ACHN (cell line): ENCODE results near the gene SCPEP1.
"Not testable (repeated sequence)": the region's sequence is repeated elsewhere in the genome, so short reads cannot be mapped to it uniquely, and the experiment has no call there.

ENCODE experiments used
- DNase-seq: peaks from one replicate; pipeline ENCODE4 v3.0.0-alpha.2; 2015
- in situ Hi-C: cut with HindIII; loops from 2 replicates; pipeline ENCODE4 v1.10.0; 2017; ENCODE audit warnings: low sequenced_read_pairs, low pct_ligation_motif_present, low pct_unique_long_range_greater_than_20kb

SCPEP1 gene

DNA sequence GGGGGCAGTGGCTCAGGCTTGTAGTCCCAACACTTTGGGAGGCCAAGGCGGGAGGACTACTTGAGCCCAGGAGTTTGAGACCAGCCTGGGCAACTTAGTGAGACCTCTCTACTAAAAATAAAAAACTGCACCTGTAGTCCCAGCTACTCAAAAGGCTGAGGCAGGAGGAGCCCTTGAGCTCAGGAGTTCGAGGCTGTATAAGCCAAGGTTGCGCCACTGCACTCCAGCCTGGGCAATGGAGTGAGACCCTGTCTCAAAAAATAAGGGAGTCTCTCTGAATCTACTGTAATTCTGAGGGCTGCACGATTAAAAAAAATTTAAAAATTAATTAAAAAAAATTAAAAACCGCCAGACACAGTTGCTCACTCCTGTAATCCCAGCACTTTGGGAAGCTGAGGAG is 20.9 kb upstream of the SCPEP1 start:
- in situ Hi-C loops: no loop called here
- no peak for DNase-seq

DNA sequence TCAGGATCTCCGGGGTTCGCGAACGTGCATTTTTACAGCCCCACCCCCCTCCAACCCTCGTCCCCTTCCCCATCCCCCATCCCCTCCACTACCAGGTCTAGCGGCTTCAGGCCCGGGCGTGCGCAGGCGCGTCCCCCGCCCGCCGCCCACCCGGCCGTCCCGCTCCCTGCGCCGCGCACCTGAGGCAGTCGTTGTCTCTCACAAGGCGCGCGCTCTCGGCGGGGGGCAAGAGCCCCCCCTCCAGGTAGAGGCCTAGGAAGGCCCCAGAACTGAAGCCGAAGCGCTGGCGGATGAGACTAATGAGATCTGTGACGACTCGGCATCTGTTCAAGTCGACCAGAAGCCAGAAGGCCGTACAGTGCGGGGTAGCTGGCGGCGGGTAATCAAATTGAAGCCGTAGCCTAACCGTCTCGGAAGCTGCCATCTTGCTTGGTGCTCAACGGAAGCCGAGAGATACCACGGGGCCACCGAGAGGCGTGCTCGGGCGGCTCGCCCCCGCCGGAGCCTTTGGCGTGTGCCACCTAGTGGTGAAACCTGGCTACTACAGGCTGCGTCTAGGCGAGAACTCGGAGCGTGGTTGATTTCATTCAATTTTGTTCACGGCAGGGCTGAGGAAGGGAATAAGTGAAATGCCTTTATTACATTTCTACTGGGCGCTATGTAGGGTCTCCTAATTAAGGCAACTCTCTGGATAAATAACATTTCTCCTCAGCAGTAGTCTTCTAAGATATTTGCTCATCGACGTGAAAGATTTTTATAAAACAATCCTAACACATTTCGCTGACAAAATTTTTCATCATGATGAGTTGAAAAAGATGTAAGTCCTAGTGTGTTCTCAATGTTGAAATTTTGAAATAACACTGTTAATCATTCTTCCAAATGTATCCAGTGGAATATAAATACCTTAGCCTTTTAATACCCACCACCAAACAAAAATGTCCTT is 17.1 kb upstream of the SCPEP1 start, which contains the start of gene COIL:
COIL (minus strand) TSS at position 455 of the 943 bp plus-strand sequence; CDS start at position 424, 31 bp downstream.
- DNase-seq: peak; percentile 93
- in situ Hi-C loops: no loop called here

DNA sequence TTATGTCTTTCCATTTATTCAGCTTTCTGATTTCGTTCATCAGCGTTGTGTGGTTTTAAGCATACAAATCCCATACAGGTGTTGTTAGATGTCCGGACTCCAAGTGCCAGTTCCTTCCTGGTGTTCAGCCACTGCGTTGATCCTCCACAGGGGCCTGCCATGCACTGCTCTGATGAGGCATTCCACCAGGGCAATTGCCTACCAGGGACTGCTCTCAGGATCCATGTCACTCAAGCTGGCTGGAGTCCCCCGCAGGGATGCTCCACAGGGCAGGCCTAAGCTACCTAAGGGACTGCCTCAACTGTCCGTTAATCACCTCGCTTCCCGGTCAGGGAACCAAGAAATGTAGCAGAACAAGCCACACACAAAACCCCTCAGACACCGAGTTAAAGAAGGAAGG is 12.7 kb upstream of the SCPEP1 start:
- in situ Hi-C loops: not testable (repeated sequence)

DNA sequence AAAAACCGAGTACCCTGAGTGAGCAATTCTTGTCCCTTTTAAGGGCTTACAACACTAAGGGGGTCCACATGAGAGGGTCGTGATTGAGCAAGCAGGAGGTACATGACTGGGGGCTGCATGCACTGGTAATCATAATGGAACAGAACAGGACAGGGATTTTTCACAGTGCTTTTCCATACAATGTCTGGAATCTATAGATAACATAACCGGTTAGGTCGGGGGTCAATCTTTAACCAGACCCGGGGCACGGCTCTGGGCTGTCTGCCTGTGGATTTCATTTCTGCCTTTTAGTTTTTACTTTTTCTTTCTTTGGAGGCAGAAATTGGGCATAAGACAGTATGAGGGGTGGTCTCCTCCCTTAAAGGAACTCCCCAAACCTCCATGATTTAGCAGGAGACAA is 12.2 kb upstream of the SCPEP1 start:
- in situ Hi-C loops, DNase-seq: not testable (repeated sequence)

More for the DNA sequence above, 12.7 kb upstream of the SCPEP1 start:
- DNase-seq: not testable (repeated sequence)

DNA sequence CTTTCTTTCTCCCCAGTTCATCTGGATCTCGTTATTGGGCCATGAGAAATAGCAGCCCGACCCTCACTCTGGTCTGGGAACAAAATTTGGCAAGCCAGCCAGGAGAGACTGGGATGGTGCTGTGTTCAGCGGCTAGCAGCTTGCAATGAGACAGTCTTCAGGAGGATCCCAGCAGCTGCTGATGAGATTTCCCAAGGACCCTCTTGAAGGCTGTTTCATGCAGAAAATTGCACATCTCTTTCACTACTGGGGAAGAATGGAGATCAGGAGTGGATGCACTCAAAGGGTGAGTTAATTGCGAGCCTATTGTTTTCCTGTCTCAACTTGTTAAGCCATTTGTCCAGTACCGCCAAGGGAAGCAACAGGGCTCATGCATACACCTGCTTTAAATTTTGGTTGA is 11.6 kb upstream of the SCPEP1 start:
- DNase-seq: no peak
- in situ Hi-C loops: no loop called here

DNA sequence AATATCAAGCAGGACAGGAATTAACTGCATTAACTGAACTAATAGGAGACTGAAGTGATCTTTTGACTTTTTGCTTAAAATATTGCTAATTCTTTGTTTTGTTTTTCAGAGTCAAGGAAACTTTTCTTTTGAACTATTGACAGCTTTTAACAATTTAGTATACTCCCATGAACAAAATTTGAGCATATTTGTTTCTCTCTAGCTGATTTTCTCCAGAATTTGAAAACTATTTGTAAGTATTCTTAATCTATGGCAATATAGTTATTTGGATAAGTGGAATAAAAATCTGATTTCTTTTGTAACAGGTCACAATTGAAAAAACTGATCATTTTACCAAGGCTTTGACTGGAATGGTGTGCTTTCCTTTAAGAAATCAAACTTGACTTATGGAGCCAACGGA is 7.0 kb upstream of the SCPEP1 start:
- no peak for DNase-seq
- in situ Hi-C loops: no loop called here

DNA sequence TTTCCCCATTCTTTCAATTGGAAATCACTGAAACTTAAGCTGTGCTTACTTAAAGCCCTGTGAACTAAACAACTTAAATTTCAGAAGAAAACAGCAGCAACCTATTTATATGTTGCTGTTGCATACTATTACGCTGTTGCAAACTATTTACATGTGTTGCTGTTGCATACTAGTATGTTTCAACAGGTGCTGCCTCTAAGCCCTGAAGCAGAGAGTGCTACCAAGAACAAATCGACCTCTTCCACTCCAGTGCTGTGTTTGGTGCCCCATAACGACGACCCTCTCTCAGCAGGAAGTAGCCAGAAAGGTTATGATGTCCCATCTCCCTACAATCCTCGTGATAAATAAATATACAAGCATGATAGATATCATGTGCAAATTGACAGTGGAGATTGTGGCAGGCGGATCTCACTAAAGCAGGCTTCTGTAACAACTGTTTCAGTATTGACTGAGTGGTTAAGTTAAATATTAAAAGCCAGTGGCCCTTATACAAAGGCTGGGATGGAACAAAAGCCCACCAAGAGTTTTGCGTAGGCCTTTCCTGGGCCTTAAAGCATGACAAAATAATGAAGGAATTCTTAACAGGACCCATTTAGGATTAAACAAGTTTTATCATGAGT is 5.7 kb upstream of the SCPEP1 start:
- in situ Hi-C loops: no loop called here
- no peak for DNase-seq

DNA sequence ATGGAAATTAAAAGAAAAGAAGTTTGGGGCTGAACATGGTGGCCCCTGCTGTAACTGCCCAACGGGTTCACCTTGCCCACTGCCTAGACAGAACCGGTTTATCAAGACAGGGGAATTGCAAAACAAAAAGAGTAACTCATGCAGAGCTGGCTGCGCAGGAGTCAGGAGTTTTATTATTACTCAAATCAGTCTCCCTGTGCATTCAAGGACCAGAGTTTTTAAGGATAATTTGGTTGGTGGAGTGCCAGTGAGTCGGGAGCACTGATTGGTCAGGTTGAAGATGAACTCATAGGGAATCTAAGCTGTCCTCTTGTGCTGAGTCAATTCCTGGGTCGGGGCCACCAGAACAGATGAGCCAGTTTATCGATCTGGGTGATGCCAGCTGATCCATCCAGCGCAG is 4.4 kb upstream of the SCPEP1 start:
- in situ Hi-C loops: no loop called here
- no peak for DNase-seq

DNA sequence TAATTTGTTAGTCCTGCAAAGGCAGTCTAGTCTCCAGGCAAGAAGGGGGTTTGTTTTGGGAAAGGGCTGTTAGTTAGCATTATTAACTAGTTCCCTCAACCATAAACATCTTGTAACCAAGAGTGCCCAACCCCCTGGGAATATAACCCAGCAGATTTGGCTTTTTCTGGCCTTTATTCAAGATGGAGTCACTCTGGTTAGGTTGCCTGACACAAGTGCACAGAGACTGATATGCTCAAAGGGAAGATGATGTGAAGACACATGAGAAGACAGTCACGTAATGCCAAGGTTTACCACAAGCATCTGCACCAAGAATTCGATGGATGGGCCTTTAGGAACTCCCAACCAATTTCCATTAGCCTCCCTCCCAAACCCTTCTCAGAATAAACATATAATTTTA is 3.9 kb upstream of the SCPEP1 start:
- in situ Hi-C loops: no loop called here

DNA sequence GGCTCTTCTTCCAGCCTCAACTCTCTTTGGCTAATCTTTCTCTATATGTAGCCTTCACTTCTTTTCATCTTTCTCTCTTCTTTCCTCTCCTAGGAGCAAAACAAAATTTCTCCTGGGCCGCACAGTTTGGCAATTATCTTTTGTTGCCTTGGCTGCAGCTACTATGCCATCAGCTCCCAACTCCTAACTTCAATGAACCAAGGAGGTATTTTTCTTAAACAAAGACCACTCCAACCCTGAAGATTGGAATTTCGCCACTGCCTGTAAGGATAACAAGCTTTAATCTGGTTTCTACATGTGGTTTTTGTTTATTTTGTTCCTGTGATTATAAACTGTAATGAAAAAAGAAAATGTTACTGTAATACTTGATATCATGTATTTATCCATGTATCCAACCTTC is 2.3 kb upstream of the SCPEP1 start:
- in situ Hi-C loops: no loop called here
- no peak for DNase-seq

More for the DNA sequence above, 3.9 kb upstream of the SCPEP1 start:
- DNase-seq: no peak

DNA sequence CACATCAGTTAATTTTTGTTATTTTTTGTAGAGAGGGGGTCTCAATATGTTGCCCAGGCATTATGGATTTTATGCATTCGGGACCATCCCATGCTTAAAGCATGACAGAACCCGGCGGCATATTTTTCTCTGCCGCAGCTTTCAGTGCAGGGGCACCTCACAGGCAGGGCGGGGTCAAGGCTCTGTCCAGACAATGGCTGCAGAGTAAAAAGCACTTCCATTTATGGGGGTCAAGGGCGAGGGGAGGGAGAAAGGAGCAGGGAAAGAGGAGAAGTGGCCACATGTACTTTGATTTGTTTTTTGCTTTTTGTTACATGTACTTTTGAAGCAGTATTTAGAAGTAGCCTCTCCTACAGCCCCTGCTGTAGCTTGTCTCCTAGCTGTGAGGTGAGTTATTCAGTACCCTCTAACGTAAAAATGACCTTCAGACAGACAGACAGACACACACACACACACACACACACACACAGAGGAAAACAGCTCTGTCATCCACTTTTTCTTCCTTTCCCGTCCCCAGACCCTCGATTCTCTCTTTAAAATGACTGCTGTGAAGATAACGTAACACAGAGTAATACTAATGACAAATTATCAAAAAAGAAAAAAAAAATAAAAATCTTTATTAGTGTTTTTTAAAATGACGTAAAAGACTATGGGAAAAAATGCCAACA is 856 bp upstream of the SCPEP1 start:
- DNase-seq: no peak

DNA sequence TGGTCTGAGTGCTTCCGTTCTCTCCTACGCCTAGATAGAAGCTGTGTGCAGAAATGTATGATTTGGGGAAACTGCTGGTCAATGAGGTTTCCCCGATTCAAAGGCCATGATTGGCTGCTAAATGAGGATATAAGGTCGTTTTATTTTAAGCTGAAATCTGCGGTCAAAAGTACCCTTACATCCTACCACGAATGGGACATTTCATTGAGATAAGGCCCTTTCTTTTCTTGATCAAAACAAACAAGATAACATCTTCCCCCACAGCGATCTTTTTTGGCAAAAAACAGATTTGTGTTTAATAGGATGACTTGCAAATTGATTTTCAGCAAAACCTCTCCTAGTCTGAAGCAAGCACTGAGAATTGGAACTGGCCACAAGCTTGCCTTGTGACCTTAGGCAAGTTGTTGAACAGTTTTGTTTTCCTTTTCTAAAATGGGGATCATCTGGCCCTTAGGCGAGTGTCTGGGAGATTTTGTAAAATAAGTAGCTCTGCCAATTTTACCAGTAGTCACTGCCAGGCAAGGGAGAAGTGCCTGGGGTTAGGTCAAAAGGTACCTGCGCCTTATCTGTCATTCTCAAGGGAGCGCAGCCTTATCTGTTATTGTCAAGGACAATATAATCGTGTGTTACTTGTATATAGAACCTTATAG is 635 bp downstream of the SCPEP1 start:
- in situ Hi-C loops: no loop called here
- DNase-seq: no peak

More for the DNA sequence above, 856 bp upstream of the SCPEP1 start:
- in situ Hi-C loops: no loop called here

DNA sequence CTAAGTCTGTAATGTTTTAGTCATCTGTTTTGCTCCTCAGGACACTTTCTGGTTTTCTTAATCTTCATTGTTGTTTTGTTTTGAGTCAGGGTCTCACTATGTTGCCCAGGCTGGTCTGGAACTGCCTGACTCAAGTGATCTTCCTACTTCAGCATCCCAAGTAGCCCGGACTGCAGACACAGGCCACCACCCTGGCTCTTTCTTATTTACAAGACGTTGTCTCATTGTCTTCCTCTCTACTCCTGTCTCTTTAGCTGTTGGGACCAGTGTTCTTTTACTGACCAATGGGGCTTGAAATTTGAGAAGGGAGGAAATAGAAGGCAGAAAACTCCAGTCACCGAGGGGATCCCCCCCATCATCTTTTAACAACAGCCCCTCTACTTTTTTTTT is 1.2 kb downstream of the SCPEP1 start:
- in situ Hi-C loops: no loop called here
- no peak for DNase-seq

DNA sequence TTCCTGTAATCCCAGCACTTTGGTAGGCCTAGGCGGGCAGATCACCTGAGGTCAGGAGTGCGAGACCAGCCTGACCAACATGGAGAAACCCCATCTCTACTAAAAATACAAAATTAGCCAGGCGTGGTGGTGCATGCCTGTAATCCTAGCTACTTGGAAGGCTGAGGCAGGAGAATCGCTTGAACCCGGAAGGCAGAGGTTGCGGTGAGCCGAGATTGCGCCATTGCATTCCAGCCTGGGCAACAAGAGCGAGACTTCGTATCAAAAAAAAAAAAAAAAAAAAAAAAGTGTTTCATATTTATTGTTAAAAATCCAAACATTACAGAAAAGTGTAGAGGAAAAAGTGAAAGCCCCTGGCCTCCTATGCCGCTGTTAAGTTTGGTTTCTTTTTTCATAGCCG is 2.6 kb downstream of the SCPEP1 start:
- in situ Hi-C loops, DNase-seq: not testable (repeated sequence)

DNA sequence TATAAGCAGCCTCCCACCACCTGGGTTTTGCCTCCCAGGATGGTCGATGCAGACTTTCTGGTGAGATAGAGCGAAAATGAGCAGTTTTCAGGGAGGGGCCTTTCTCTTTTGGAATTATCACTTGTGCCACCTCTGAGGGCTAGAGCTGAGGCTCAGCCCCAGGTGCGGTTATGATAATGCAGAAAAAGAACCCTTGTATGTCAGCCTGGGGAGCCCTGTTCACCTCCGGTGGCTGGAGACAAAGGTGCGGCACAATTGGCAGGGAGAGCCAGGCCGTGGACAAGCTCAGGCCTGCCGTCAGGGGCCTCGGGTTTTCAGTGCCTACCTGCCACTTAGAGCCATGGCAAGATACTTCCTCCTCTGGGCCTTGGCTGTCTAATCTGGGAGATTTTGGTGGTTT is 4.4 kb downstream of the SCPEP1 start:
- DNase-seq: no peak
- in situ Hi-C loops: no loop called here

DNA sequence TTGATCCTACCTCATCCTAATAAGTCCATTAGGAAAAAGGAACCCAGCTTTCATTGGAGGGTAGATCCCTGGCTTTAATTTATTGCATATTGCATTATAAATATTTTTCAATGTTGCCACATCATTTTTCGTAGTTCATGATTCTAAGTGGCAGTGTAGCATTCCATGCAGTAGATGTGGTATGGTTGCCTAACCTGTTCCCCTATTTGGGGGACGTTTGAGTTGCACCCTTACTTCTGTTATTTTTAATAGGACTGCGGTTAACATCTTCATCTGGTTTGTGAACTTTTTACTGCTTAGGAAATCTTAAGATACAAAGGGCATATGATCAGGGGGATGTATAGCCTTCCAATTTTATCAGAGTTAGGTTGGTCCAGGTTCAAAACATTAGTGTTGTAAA is 5.4 kb downstream of the SCPEP1 start:
- in situ Hi-C loops: no loop called here
- DNase-seq: no peak

DNA sequence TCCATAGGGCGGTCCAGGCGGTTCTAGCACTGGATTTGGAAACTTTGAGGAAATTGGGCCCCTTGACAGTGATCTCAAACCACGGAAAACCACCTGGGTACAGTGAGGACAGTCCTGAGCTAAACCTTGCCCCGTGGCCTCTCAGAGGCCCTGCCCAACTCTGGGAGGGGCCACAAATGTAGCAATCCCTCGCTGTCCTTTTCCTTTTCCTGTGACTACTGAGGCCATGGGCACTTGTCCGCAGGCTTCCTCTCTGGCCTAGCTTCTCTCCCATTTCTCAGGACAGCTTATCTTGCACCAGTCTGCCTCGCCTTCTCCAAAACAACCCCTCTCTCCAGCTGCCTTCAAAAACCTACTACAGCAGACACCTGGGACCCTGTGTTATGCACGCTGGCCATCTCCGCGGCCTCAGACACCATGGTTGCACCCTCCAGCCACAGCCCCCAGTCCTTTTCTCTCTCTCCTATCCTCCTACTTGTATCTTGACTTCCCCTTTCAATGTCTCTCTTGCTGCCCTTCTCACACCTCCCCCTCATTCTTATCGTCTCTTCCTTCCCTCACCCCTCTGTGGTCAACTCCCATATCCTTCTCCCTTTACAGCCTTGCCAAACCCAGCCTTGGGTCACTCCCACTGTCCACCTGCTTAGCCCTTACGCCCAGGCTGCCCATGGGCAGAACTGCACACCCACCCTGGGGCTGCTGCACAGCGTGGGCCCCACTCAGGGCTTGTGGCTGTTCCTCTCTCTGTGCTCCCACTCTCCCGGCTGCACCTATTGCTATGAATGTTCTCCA is 7.6 kb downstream of the SCPEP1 start:
- no peak for DNase-seq
- in situ Hi-C loops: no loop called here

DNA sequence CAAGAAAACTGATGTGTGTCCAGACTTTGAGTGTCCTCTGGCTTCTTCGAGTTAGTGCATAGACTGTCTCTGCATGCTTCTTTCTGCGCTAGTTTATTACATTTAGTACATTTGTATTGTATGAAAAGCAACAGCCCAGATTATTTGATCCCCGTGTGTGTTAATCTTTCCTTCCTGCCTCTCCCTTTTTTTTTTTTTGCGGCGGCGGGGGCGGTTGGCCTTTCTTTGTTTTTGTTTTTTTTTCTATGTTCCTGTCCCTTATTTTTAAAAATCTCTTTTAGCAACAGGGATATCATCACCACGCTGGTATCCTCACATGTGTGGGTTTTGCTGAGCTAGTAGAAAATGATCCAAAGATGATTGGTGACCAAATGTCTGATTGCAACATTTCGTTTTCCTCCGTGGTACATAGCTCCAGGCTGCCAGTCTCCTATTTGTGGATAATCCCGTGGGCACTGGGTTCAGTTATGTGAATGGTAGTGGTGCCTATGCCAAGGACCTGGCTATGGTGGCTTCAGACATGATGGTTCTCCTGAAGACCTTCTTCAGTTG is 9.4 kb downstream of the SCPEP1 start:
- DNase-seq: no peak
- in situ Hi-C loops: no loop called here
